Fibroblast of villous mesenchyme (primary cell): ENCODE results near the gene MSANTD1. TPM values are rescaled to one million over a fixed set of nuclear protein-coding genes. Genes with fewer than 3 reads are reported as not detected.
A peak's percentile ranks its signal among the peaks of the same experiment; 100 is the strongest.

Source experiments
- DNase-seq: peaks from one replicate; pipeline ENCODE4 v3.0.0-alpha.2; 2010; ENCODE audit warnings: low read depth
- H3K4me3 ChIP-seq: 2 replicates; pipeline ENCODE4 v1.5.1; 2011; ENCODE audit warnings: low read depth, mild to moderate bottlenecking, low read length
- CTCF ChIP-seq: IDR thresholded peaks from 2 replicates; pipeline ENCODE4 v1.5.1; 2012; ENCODE audit warnings: low read depth, mild to moderate bottlenecking, low read length; ENCODE audit not compliant: insufficient read depth
- total RNA-seq: library from RNA; depleted of rRNA; stranded (reverse); fragments of >200 nt; gene quantifications from 2 replicates; pipeline ENCODE4 v1.2.3, GENCODE V29; 2012

The MSANTD1 gene
- total RNA-seq, 1 donor, result 0.86 TPM

GRCh38 chr4:3232871-3233271 lies 16.1 kb upstream of the MSANTD1 start:
- H3K4me3 ChIP-seq, result no peak overlapping the region
- TF ChIP-seq CTCF, result no peak
- no peak for DNase-seq

- H3K4me3 ChIP-seq, result no peak overlapping the region
- TF ChIP-seq CTCF, result no peak
- DNase-seq, result peak; percentile 15
Measured at GRCh38 chr4:3233391-3234071, 15.4 kb upstream of the MSANTD1 start.

- no peak overlapping the region for H3K4me3 ChIP-seq
- TF ChIP-seq CTCF, result no peak
- no peak for DNase-seq
Measured at GRCh38 chr4:3234171-3235029, 14.6 kb upstream of the MSANTD1 start.

- no peak for DNase-seq
- no peak for TF ChIP-seq CTCF
Measured at GRCh38 chr4:3235030-3235345, 14.0 kb upstream of the MSANTD1 start.

GRCh38 chr4:3235581-3235980 lies 13.4 kb upstream of the MSANTD1 start:
- H3K4me3 ChIP-seq, result no peak overlapping the region
- TF ChIP-seq CTCF, result no peak
- no peak for DNase-seq

More at GRCh38 chr4:3235030-3235345, 14.0 kb upstream of the MSANTD1 start:
- H3K4me3 ChIP-seq, result no peak overlapping the region

GRCh38 chr4:3236326-3236878 lies 12.6 kb upstream of the MSANTD1 start:
- no peak for TF ChIP-seq CTCF
- no peak for DNase-seq
- no peak overlapping the region for H3K4me3 ChIP-seq
